HuH-7.5 (cell line): ENCODE data around the gene AZIN2.
"Not testable (repeated sequence)": the region's sequence is repeated elsewhere in the genome, so short reads cannot be mapped to it uniquely, and the experiment has no call there.

Experiments
- DNase-seq: peaks from one replicate; pipeline ENCODE4 v3.0.0; 2011; ENCODE audit warnings: low spot score

Gene AZIN2

DNA sequence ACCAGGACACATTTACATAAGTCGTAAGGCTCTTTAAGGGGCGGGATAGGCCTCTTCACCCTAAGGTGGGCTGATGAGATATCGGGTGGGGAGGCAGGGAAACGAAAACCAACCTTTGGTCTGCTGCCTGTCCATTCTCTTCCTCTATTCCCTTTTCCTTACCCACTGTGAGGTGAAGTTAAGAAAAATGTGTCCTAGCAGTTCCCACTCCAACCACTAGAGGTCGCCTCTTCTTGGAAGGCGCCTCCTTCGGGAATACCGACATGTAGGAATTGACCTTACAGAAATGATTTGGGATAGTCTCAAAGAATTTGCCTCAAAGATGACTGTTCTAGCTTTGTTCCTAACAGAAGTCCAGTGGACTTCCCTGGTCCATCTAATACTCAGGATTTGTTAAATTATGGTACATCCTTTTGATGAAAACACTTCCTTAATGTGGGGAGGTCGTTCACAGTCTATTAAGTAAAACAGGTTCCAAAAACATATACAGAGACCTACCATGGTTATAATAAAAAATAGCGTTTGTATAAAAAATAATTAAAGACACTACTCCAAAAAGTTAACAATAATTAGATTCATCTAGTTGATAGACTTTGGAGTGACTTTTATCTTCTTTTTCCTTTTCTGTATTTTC lies 14.1 kb downstream of the AZIN2 start:
- DNase-seq, result peak; percentile 32

DNA sequence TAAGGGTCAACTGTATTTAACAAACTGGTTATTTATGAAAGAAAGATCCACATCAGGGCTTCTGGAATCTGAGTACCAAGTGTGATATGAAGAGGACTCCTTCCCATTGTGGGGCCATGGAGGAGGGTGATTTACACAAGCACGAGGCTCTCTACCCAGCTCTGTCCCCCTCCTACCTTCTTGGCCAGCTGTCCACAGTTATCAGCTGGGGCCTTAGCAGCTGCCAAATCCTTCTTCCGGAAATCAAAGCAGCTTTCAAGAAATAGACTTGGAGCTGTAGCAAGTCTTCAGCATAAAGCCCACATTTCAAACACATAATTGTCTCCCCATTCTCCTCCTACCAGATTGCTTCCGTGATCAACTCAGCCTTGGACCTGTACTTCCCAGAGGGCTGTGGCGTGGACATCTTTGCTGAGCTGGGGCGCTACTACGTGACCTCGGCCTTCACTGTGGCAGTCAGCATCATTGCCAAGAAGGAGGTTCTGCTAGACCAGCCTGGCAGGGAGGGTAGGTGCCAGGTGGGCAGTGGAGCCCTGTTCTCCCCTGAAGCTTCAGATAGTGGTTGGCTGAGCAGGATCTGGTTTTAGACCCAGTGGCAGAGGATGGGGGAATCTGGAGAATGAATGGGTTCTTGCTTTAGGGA lies 15.5 kb downstream of the AZIN2 start:
- DNase-seq, result no peak

DNA sequence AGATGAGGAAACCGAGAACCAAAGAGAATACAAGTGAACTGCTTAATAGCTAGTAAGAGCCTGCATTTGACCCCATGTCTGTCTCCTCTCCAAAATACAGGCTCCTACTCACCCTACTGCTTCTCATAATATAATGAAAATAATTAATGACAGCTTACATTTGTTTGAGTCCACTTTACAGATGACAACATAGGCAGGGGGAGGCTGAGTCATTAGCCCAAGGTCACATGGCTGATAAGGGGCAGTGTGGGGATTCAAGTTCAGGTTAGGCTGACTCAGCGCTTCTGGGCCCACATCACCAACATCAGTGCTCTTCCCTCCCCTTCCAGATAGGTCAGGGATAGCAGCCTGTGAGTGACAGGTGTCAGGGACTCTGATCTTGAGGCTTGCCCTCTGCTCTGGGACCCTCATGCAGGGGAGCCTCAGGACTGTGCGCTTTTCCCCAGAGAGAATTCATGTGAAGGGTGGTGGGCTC lies 16.2 kb downstream of the AZIN2 start:
- DNase-seq, result no peak

DNA sequence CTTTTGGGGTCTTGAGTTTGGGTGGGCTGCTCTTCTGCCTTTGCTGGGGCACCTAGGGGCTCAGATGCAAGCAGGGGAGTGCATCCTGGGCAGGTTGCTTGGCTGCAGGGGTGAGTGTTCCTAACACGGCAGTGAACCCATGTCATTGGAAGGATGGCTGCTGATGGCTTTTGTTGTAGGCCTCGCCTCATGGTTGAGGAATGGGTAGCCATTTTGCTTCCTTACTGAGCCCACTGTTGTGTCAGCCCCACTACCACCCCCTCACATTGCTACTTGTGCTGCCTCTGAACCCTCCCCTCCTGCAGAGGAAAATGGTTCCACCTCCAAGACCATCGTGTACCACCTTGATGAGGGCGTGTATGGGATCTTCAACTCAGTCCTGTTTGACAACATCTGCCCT lies 16.8 kb downstream of the AZIN2 start:
- DNase-seq, result no peak

DNA sequence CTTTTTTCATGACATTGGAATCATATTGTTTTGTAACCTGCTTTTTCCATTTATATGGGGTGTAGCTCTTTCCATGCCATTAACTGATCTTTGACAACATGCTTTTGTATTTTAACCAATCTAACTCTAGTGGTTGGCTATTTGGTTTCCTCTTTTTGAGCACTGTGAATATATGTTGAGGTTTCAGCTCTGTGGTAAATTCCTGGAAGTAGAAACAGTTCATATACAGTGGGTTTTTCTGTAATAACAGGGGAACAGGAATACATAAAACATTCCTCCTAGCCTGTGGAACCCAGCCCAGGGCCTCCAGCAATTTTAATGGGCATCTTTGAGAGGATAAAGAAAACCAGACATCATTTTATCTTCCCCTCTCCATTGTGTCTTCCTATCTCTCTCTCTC lies 17.4 kb downstream of the AZIN2 start:
- DNase-seq, result no peak

DNA sequence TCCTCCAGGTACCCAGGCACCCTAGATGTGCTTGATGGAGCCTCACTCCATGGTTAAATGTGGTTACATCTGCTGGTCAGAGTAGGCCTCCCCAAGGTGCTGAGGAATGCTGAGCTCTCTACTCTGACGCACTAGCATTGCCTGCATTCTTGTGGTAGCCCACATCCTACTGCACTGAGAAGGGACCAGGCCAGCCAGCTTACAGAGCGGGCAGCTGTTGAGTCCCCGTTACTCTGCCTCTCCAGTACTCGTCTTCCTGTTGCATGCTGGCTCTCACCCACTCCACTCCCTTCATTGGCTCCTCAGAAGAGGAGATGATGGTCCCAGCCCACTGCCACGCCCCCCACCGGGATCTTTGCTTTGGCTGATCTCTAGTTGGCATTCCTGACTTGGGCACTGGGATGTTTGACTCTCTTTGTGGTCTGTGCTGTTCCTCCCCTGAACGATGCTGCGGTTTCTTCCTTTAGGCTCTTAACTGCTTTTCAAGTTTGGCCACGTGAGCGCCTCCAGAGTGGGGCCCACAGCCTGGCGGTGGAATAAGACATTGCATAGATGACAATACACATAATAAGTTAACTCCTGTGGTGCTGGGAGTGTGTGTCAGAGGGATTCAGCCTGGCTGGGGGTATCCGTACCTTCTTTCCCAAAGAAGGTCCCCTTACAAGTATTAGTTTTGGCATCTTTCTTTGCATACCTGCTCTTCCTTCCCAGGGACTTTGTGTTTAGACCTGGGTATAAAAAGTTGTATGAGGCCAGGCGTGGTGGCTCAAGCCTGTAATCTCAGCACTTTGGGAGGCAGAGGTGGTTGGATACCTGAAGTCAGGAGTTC lies 18.6 kb downstream of the AZIN2 start:
- no peak for DNase-seq

DNA sequence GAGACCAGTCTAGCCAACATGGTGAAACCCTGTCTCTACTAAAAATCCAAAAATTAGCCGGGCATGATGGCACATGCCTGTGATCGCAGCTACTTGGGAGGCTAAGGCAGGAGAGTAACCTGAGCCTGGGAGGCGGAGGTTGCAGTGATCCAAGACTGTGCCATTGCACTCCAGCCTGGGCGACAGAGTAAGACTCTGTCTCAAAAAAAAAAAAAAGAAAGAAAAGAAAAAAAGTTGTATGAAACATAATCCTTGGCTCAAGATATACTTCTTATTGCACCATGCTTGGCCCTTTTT lies 19.1 kb downstream of the AZIN2 start:
- not testable (repeated sequence) for DNase-seq

DNA sequence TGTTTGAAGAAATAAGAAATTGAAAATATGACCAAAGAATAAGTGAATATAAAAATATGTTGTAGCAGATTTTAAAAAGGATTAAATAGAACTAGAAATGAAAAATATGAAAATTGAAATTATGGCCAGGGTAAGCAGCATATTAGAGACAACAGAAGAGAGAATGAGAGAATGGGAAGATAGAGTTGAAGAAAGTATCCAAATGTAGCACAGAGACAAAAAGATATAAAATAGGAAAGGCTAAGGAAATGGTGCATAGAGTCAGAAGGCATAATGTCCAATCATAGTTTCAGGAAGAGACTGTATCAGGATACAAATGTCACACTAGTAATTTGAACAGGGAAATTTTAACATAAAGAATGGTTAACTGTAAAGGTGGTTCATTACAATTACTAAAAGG lies 29.5 kb downstream of the AZIN2 start:
- no peak for DNase-seq

DNA sequence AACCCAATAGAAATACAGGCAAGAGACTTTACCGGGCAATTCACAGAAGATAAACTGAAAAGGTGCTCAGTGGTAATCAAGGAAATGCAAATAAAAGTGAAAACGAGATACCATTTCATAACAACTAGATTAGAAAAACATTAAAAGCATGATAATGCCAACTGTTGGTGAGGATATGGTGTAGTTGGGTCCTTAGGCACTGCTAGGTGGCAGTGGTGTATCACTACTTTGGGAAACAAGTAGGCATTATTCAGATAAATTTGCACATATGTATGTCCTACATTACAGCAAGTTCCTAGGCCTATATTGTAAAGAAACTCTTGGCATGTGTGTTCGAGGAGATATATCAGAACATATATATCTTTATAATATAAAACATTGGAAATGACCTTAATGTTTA lies 31.0 kb downstream of the AZIN2 start:
- no peak for DNase-seq

DNA sequence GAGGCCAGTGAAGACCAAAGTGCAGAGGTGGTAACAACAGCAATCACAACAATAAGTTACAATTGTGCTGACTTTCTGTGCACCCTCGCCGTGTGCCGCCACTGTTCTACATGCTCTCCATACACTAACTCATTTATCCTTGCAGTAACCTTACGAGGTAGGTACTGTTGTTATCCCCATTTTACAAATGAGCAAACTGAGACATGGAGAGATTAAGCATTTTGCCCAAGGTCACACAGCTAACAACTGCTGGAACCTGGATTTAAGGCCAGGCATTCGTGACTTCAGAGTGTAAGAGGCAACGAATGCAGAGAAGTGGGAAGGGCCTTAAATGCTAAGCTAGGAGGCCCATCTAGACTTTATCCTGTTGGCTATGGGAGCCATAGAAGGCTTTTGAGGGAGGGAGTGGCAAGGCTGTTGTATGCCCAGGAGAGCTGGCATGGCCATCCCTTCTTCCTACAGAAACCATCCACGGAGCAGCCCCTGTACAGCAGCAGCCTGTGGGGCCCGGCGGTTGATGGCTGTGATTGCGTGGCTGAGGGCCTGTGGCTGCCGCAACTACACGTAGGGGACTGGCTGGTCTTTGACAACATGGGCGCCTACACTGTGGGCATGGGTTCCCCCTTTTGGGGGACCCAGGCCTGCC lies 36.6 kb downstream of the AZIN2 start:
- DNase-seq, result no peak

DNA sequence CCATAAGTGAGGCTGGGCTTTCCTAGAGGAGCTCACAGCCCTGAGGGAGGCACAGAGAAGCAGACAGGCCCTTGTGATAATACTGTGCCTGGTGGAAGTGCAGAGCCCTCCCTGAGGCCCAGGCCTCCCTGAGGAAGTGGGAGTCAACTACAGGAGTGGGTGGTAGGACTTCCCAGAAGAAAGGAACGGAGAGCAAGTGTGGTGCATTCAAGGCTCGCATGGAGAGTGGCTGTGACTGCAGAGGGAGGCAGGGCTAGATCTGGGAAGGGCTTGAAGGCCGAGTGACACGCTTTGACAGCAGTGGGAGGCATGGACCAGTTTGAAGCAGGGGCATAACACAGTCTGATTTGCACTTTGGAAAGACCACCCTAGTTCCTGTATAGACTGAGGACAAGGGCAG lies 37.3 kb downstream of the AZIN2 start:
- no peak for DNase-seq

DNA sequence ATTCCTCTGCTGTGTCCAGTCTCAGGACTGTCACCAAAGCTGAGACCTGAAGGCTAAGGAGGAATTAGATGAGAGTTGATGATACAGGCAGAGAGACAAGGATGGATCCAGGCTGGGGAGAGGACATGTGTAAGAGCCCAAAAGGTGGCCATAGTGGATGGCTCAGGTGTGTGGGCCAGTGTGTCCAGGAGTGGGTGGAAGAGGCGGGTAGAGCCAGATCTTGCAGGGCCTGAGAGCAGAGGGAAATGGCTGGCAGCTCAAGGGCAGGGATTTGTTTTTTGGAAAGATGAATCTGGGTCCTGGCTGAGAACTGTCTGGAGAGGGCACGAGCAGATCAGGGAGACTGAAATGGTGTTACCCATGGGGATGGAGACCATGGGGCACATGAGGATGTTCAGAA lies 38.1 kb downstream of the AZIN2 start:
- no peak for DNase-seq

DNA sequence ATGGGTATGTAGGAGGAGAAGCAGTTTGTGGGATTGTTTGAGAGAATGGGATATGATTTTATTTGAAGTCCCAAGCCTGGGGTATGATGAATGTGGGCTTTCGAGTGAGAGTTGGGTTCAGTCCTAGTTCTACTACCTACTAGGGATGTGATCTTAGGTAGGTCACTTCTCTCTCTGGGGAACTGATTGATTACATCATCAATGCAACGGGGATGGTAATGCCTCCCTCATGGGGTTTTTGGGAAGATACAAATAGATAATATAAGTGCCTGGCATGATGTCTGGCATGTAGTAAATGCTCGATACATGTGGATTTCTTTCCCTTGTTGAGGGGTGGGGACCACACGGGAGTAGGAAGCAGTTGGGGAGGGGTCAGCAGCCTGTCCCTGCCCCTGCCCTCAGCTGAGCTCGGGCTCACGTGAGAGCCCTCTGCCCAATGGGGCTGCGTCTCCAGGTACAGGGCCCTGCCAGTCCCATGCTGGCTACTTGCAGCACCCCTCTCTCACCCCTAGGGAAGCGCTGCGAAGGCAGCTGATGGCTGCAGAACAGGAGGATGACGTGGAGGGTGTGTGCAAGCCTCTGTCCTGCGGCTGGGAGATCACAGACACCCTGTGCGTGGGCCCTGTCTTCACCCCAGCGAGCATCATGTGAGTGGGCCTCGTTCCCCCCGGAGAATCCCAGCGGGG lies 38.7 kb downstream of the AZIN2 start:
- DNase-seq, result no peak

DNA sequence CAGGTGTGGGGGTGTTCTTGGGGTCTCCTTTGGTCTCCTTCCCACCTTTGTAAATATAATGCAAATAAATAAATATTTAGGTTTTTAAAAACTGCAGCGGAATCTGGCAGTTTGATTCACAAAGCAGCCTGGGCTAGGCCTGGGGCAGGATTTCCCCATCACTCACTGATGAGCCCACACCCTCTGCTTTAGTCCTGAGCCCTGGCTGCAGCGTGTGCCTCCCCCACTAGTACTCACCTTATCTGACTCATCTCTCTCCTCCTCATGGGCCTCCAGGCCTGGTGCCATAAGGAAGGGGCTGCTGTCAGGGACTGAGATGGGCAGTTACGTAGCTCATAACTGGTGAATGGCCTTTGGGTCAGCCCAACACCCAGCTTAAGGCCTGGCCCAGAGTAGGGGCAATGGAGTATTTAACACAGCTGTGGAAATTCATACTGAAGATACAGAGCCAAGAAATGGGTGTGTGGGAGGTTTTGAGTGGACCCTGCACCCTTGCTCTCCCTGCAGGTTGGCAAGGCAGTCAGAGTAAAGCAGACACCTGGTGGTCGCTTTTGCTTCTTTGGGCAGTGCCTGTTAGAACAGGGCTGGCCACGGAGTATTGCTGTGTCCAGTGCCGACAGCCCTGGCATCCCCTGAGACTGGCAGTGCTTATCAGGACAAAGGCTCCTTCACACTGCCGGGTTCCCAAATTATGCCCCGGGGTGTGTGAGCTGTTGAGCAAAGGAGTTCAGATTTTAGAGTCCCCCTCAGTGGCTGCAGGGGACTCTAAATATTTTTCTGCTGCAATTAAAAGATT lies 39.7 kb downstream of the AZIN2 start:
- DNase-seq, result no peak

DNA sequence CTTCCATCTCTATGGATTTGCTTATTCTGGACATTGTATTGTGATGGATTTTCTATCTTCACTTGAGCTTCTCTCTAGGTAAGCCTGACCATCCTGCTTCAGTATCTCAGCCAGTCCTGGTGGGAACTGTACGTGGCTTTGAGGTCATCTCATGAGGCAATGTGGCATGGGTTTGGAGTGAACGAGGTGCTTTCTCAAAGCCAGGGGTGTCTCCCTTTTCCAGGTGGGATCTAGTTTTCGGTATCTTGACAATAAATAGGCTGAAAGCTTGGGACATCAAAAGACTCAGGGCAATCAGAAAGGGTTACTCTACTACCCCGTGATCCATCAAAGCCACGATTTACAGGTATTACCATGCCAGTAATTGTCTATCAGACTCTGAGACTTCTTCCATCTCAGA lies 40.8 kb downstream of the AZIN2 start:
- DNase-seq, result no peak

DNA sequence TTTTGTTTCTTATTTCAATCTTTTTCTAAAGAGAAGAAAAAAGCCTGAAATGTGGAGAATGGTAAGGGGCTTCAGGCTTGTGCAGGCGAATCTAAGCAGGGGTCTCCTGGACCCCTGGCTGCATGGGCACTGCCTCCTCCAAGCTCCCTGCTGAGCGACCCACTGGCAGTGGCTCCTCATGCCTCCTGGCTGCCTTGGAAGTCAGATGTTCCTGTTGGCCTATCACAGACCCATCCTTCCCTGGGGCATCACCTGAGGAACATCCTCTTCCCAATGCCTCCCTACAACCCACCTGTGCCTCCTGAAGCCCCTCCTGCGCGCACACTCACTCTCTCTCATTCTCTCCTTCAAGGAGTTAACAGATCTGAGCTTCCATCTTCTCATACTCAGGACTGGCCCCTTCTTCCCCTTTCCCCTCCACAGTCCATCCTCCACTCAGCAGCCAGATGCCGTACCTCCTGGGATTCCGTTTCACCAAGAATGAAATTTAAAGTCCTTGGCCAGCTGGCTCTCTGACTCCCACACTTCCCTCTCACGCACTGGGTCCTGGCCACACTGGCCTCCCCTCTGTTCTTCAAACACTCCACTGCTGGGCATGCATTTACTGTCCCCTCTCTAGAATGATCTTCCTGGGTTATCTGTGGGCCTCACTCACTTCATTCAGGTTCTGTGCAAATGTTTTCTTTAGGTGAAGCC lies 41.7 kb downstream of the AZIN2 start:
- DNase-seq, result no peak

DNA sequence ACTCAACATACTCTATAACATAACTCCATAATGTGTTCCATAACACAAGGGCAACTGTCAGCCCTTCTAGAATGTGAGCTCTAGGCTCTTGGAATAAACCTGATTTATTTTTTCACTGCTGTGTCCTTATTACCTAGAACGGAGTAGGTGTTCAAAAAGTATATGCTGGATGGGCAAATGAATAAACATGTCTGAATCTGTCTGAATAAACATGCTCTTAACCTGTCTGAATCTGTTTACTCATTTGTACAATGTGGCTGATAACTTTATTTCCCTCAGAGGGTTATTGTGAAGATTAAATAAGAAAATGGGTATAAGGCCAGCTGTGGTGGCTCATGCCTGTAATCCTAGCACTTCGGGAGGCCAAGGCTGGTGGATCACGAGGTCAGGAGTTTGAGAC lies 42.3 kb downstream of the AZIN2 start:
- no peak for DNase-seq

DNA sequence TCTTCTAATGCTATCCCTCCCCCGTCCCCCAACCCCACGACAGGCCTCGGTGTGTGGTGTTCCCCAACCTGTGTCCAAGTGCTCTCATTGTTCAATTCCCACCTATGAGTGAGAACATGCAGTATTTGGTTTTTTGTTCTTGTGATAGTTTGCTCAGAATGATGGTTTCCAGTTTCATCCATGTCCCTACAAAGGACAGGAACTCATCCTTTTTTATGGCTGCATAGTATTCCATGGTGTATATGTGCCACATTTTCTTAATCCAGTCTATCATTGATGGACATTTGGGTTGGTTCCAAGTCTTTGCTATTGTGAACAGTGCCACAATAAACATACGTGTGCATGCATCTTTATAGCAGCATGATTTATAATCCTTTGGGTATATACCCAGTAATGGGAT lies 43.7 kb downstream of the AZIN2 start:
- not testable (repeated sequence) for DNase-seq

DNA sequence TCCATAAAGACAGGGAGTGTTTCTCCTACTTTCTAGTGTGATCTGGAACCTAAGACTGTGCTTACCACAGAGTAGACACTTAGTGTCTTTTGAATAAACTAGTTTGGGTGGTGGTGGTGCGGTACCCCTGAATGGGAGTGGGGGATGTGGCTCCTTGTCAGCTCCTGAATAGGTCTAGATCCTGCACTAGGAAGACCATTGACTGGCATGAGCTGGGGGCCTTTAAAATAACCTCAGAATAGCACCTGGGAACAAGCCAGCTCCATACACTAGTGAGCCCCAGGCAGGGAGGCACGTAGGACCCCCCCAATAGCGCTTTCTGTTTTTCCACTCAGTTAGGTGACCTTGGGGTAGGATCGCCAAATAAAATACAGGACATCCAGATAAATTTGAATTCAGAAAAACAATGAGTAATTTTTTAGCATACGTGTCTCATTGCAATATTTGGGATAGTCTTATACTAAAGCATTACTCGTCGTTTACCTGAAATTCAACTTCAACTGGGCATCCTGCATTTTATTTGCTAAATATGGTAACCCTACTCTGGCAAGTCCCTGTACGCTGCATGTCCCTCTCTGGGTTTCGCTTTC lies 45.6 kb downstream of the AZIN2 start:
- DNase-seq, result no peak

DNA sequence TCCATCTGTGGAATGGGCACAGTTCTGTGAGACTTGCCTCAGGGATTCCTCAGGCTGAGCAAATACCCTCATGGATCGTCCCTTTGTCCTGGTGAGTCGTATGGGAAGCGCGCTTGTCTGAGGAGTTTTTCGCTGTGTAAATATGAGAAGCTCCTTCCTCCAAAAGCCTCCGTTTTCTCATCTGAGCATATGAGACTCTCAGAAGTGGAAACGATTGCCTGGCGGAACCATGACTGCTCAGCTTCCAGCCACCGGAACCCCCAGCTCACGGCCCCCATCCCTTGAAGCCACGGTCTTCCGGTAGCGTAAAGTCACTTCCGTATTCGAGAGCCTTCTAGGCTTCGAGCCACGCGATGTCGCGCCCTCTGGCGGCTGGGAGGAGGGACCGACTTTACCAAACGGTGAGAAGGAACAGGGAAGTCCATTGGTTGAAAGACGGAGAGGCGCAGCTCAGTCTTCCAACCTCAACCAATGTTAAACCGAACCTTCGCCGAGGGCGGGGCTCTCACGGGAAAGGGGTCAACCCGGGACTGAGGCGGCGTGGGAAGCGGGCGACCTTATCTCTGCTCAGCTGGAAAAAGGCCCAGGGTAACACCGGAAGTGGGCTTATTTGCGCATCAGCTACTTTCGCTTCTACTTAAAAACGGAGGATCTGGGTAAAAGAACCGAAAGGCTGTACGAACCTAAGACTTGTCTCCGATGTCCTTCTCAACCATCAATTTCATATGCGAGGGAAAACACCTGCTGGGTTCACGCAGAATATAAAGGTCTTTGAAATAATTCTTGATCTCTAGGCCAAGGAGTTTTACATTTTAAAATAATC lies 46.3 kb downstream of the AZIN2 start:
- DNase-seq, result peak; percentile 82
